GM12864 (cell line): ENCODE results near the gene KCNB1.

Source experiments
- DNase-seq: peaks from one replicate; pipeline ENCODE4 v3.0.0-alpha.2; 2011; ENCODE audit warnings: low read depth
- H3K4me3 ChIP-seq: 2 replicates; pipeline ENCODE4 v1.5.1; 2011; ENCODE audit warnings: mild to moderate bottlenecking, low read depth, low read length, control low read depth
- CTCF ChIP-seq: IDR thresholded peaks from 2 replicates; pipeline ENCODE4 v1.5.1; 2011; ENCODE audit warnings: low read depth, mild to moderate bottlenecking, moderate library complexity, low read length, control low read depth, inconsistent platforms; ENCODE audit errors: missing control alignments

The KCNB1 gene

DNA sequence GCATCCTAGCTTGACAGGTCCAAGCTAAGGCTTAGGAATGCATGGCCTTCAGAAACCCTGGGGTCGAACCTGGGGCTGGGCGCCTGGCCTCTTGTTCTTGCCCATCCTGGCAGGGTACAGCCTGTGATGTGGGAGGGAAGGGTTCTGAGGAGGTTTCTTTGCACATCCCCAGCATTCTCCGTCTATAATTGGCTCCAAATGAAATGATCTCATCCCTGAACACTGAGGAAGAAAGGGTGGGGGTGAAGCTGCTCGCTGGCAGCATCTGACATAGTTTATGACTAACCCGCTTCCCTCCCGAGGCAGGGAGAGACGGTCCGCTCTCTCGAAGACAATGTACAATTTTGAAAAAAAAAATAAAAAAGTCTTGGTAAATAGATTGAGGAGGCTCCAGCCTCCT is 137.5 kb downstream of the KCNB1 start:
- DNase-seq, result no peak
- TF ChIP-seq CTCF, result no peak
- no peak overlapping the region for H3K4me3 ChIP-seq

DNA sequence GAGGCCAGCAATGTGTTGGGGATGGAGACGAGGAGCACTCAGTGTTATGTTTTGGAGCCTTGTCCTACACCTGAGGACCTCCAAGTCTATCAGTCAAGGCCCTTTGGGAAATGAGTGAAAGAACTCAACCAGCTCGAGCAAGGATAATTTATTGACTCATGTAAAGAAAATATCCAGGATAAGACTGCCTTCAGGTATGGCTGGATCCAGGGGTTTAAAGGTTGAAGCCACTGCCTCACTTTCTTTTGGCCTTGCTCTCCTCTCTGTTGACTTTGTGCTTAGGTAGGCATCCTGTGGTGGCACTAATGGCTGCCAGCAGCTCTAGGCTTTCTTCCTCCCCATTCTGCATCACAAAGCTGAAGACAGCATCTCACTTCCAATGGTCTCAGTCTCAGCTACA is 138.3 kb downstream of the KCNB1 start:
- H3K4me3 ChIP-seq, result no peak overlapping the region
- TF ChIP-seq CTCF, result no peak

DNA sequence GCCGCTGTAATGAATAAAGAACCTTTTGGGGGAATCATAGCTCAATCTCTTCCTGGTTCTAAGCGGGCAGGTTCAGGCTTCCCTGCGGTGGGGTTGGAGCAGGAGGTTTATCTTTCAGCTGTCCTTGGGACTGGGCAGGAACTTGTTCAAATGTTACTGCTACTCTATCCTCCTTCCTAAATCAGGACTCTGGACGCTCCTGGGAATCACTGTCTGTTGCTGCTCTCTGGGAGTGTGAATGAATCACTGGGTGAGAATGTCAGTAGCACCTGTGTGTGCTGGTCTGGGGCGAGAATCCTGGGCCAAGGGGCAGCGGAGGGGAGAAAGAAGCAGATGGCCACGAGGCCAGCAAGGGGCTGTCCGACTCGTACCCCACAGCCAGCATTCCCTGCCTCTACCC is 139.2 kb downstream of the KCNB1 start:
- H3K4me3 ChIP-seq, result no peak overlapping the region
- no peak for TF ChIP-seq CTCF
- DNase-seq, result no peak

More for the DNA sequence above, 138.3 kb downstream of the KCNB1 start:
- no peak for DNase-seq

GRCh38 chr20:49340161-49340966 is 142.1 kb downstream of the KCNB1 start:
- DNase-seq, result no peak
- no peak overlapping the region for H3K4me3 ChIP-seq
- no peak for TF ChIP-seq CTCF

DNA sequence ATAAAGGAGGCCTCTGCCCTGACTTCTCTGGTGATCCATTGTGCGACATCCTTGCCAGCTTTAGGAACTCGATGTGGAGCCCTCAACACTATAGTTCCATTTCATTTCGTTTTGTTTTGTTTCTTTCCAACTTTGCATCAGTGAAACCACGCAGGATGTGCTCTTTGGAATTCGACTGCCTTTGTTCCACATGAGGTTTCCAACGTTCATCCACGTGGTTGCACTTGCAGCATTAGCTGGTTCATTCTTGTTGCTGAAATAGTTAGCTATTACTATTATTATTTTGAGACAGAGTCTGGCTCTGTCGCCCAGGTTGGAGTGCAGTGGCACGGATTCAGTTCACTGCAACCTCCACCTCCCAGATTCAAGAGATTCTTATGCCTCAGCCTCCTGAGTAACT is 143.3 kb downstream of the KCNB1 start:
- no peak for TF ChIP-seq CTCF
- DNase-seq, result no peak
- no peak overlapping the region for H3K4me3 ChIP-seq

DNA sequence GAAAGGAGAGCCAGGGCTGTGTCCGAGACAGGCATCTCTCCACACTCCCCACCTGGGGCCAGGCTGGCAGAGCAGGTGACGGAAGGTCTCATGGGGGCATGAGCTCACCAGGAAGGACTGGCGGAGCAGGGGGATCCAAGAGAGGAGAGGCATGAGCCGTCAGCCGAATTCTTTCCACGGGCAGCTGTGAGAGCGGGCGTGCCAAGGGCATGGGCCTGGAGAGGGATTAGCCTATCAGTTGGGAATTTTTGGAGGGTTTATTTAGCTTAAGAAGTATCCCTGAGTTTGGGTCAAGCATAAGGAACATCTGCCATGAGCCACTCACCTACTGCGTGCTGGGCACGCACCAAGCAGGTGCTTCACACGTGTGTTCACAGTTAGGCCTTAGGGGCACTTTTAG is 144.4 kb downstream of the KCNB1 start:
- no peak for TF ChIP-seq CTCF
- no peak for DNase-seq
- no peak overlapping the region for H3K4me3 ChIP-seq

GRCh38 chr20:49337357-49337756 is 145.1 kb downstream of the KCNB1 start:
- H3K4me3 ChIP-seq, result no peak overlapping the region
- no peak for DNase-seq
- TF ChIP-seq CTCF, result no peak
